Breast epithelium (tissue), 4 donors: ENCODE measurements around the gene YLPM1. TPM values are rescaled to one million over a fixed set of nuclear protein-coding genes. Genes with fewer than 3 reads are reported as not detected.

Experiments
- DNase-seq, 2 donors: peaks; one replicate each; pipeline ENCODE4 v3.0.0-alpha.2; 2019; ENCODE audit warnings: low spot score in 2 of 2
- H3K27ac ChIP-seq, 2 donors: fragments of 200-600 bp; sonication (generic) in 1 of 2; one replicate each; pipeline ENCODE4 v1.5.1; 2016 to 2019; ENCODE audit warnings: mild to moderate bottlenecking in 1 of 2
- H3K27me3 ChIP-seq, 2 donors: fragments of 200-600 bp; sonication (generic) in 1 of 2; one replicate each; pipeline versions ENCODE4 v1.5.1 to v1.6.0; 2017 to 2019; ENCODE audit warnings: control low read depth in 1 of 2, mild to moderate bottlenecking in 1 of 2
- H3K36me3 ChIP-seq: fragments of 200-600 bp; one replicate; pipeline ENCODE4 v1.5.1; 2019
- H3K4me1 ChIP-seq, 2 donors: fragments of 200-600 bp; sonication (generic); one replicate each; pipeline ENCODE4 v1.5.1; 2016 to 2019; ENCODE audit warnings: control low read depth in 1 of 2
- H3K4me3 ChIP-seq, 3 donors: fragments of 200-600 bp; sonication (generic); 1 replicate in 2 of 3; 2 replicates in 1 of 3; pipeline ENCODE4 v1.5.1; 2016 to 2019; ENCODE audit warnings: mild to moderate bottlenecking in 3 of 3, moderate library complexity in 2 of 3
- H3K9me3 ChIP-seq, 2 donors: fragments of 200-600 bp; sonication (generic) in 1 of 2; one replicate each; pipeline ENCODE4 v1.5.1; 2016 to 2019; ENCODE audit warnings: control low read depth in 1 of 2
- CTCF ChIP-seq, 3 donors: fragments of 450-650 bp; IDR thresholded peaks; one replicate each; pipeline ENCODE4 v1.5.1; 2016 to 2017; ENCODE audit warnings: antibody characterized with exemption in 3 of 3, mild to moderate bottlenecking in 3 of 3, moderate library complexity in 3 of 3
- POLR2A ChIP-seq: fragments of 450-650 bp; IDR thresholded peaks from one replicate; pipeline ENCODE4 v1.6.1; 2016; ENCODE audit warnings: antibody characterized with exemption, mild to moderate bottlenecking, moderate library complexity
- POLR2AphosphoS5 ChIP-seq, 3 donors: sonication (generic); formaldehyde crosslinking; IDR thresholded peaks; one replicate each; pipeline ENCODE4 v1.6.1; 2017; ENCODE audit warnings: antibody characterized with exemption in 3 of 3
- intact Hi-C: fragments of 100-400 bp; cut with DNase I; formaldehyde crosslinking; loops from one replicate; pipeline ENCODE4 v1.15.1; 2023; ENCODE audit warnings: low total_unique reads
- total RNA-seq, 3 donors: library from RNA; depleted of rRNA; stranded (reverse); fragments of >200 nt; gene quantifications; one replicate each; pipeline ENCODE4 v1.1.0, GENCODE V29; 2016

Gene YLPM1
- total RNA-seq, 3 donors from 2014 or later, result 50.9 to 97.0 (median 79.6) TPM

- Histone ChIP-seq H3K9me3 (no peaks in the 10 kb centered on the region), H3K27me3 (no peaks in the 10 kb centered on the region), H3K27ac (no peak overlapping the region), H3K4me1 (no peaks in the 10 kb centered on the region), H3K4me3 (no peak overlapping the region), H3K36me3 (no peaks in the 10 kb centered on the region)
- TF ChIP-seq CTCF (IDR thresholded peaks at IDR 0.05) (no peak), POLR2AphosphoS5 (IDR thresholded peaks at IDR 0.05) (no peak), POLR2A (no peak)
- intact Hi-C loops, result no loop called here
- no peak for DNase-seq
Measured at GRCh38 chr14:74855945-74856344, 92.8 kb downstream of the YLPM1 start.

GRCh38 chr14:74856366-74856765 is 93.2 kb downstream of the YLPM1 start:
- no peaks in the 10 kb centered on the region for H3K4me1 ChIP-seq
- no peaks in the 10 kb centered on the region for H3K36me3 ChIP-seq
- H3K9me3 ChIP-seq, result no peaks in the 10 kb centered on the region
- DNase-seq, result no peak
- no peak overlapping the region for H3K4me3 ChIP-seq
- intact Hi-C loops, result no loop called here
- no peak for TF ChIP-seq CTCF (IDR thresholded peaks at IDR 0.05)
- no peak for TF ChIP-seq POLR2A
- no peak for TF ChIP-seq POLR2AphosphoS5 (IDR thresholded peaks at IDR 0.05)
- no peak overlapping the region for H3K27ac ChIP-seq
- H3K27me3 ChIP-seq, result no peaks in the 10 kb centered on the region

GRCh38 chr14:74858022-74858421 is 94.9 kb downstream of the YLPM1 start:
- H3K27ac ChIP-seq, result no peak overlapping the region
- intact Hi-C loops, result no loop called here
- no peaks in the 10 kb centered on the region for H3K4me1 ChIP-seq
- no peak for DNase-seq
- no peak overlapping the region for H3K4me3 ChIP-seq
- H3K27me3 ChIP-seq, result no peaks in the 10 kb centered on the region
- H3K9me3 ChIP-seq, result no peaks in the 10 kb centered on the region
- no peaks in the 10 kb centered on the region for H3K36me3 ChIP-seq
- TF ChIP-seq POLR2AphosphoS5 (IDR thresholded peaks at IDR 0.05), result no peak
- TF ChIP-seq POLR2A, result no peak
- TF ChIP-seq CTCF (IDR thresholded peaks at IDR 0.05), result no peak

- H3K27ac ChIP-seq, result no peak overlapping the region
- no peaks in the 10 kb centered on the region for H3K4me1 ChIP-seq
- no peak overlapping the region for H3K4me3 ChIP-seq
- no peaks in the 10 kb centered on the region for H3K27me3 ChIP-seq
- H3K9me3 ChIP-seq, result no peaks in the 10 kb centered on the region
- H3K36me3 ChIP-seq, result no peaks in the 10 kb centered on the region
- no peak for DNase-seq
- intact Hi-C loops, result loop anchor here (2.0 kb wide), 1 partner anchor 19 kb away; no protein-coding TSS in a partner anchor
- TF ChIP-seq POLR2A (no peak), POLR2AphosphoS5 (IDR thresholded peaks at IDR 0.05) (no peak), CTCF (IDR thresholded peaks at IDR 0.05) (no peak)
Measured at GRCh38 chr14:74859757-74860552, 96.8 kb downstream of the YLPM1 start.

GRCh38 chr14:74860899-74861733 is 98.0 kb downstream of the YLPM1 start:
- Histone ChIP-seq H3K9me3 (no peaks in the 10 kb centered on the region), H3K4me3 (no peak overlapping the region), H3K27me3 (no peaks in the 10 kb centered on the region), H3K4me1 (no peaks in the 10 kb centered on the region), H3K27ac (no peak overlapping the region), H3K36me3 (no peaks in the 10 kb centered on the region)
- intact Hi-C loops, result loop anchor here (2.0 kb wide), 1 partner anchor 18 kb away; no protein-coding TSS in a partner anchor
- peak; percentile 80 to 92 for DNase-seq
- TF ChIP-seq POLR2A, result no peak
- TF ChIP-seq CTCF (IDR thresholded peaks at IDR 0.05), result peak; percentile 77 to 85 (median 84)
- TF ChIP-seq POLR2AphosphoS5 (IDR thresholded peaks at IDR 0.05), result peak in 1 of 3 donors; percentile 37
